ENCODE results near the gene PP2D1. TPM values are rescaled to one million over a fixed set of nuclear protein-coding genes. Genes with fewer than 3 reads are reported as not detected.
"Not testable (repeated sequence)": the region's sequence is repeated elsewhere in the genome, so short reads cannot be mapped to it uniquely, and the experiment has no call there.

PP2D1 gene
- total RNA-seq, 4 donors from 2014 or later = not detected

DNA sequence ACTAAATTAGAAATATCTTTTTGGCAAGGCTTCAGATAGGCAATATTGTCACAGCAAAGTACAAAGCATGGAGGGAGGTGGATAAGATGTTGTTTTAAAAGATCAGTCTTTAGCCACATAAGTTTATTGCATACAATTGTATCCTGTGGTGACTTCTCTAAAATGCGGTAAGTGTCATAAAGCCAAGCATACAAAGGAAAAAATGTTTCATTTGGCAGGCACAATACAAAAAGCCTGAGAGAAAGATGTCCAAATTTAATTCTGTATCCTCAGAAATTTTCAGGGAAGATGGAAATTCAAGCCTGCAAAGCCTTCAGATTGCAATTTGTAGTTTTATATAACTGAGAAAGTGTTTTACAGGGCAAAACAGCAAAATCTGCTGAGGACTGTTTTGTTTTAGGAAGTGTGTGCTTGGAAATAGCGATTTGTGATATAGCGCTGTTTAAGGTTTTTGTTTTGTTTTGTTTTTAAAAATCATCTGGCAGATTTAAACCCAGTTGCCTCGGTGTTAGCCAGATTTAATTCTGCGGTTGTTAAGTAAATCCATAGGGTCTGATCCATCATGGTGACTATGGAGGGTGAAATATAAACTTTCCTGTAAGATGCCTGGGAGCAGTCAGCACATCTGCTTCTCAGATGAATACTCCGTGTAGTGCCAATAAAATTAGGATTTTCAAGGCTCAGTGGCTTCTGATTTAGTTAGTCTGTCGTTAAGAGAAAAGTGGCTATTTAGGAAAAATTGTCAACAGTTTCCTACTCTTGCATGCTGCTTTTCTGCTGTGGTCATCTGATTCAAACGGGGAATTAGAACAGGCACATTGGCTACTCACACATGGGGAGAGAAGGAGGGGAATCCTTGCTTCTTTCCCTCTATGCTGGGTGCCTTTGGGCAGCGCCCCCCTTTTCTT is 36.2 kb upstream of the PP2D1 start:
- Histone ChIP-seq H3K9me3 (no peaks in the 10 kb centered on the region), H3K4me3 (replicated peaks in 1 of 3) (peak overlapping the region in 1 of 3 donors; percentile 4), H3K27ac (peak overlapping the region; percentile 57 to 79 (median 76)), H3K27me3 (no peaks in the 10 kb centered on the region), H3K4me1 (peaks cover 39 to 42% of the 10 kb centered on the region in 2 donors), H3K36me3 (no peaks in the 10 kb centered on the region)
- intact Hi-C loops (cut with DNase I) = no loop called here
- DNase-seq = no peak
- WGBS, 2 donors = 37 to 40% methylated on average over 9 of the region's 9 CpGs
- TF ChIP-seq POLR2A (IDR thresholded peaks at IDR 0.05) = peak in 1 of 2 donors; percentile 9
- TF ChIP-seq, protein P1, sequence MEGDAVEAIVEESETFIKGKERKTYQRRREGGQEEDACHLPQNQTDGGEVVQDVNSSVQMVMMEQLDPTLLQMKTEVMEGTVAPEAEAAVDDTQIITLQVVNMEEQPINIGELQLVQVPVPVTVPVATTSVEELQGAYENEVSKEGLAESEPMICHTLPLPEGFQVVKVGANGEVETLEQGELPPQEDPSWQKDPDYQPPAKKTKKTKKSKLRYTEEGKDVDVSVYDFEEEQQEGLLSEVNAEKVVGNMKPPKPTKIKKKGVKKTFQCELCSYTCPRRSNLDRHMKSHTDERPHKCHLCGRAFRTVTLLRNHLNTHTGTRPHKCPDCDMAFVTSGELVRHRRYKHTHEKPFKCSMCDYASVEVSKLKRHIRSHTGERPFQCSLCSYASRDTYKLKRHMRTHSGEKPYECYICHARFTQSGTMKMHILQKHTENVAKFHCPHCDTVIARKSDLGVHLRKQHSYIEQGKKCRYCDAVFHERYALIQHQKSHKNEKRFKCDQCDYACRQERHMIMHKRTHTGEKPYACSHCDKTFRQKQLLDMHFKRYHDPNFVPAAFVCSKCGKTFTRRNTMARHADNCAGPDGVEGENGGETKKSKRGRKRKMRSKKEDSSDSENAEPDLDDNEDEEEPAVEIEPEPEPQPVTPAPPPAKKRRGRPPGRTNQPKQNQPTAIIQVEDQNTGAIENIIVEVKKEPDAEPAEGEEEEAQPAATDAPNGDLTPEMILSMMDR (IDR thresholded peaks at IDR 0.05) = no peak

DNA sequence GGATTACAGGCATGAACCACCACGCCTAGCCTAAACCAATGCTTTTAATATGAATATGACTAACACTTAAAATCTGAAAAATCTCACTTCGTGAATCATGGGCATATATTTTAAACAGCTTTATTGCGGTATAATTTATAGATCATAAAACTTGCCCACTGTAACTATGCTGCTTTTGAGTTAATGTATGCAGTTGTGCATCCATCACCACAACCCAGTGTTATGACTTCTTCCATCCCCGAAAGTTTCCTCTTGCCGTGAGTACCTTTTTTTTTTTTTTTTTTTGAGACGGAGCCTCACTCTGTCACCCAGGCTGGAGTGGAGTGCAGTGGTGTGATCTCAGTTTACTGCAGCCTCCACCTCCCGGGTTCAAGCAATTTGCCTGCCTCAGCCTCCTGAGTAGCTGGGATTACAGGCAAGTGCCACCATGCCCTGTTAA is 35.3 kb upstream of the PP2D1 start:
- H3K27ac ChIP-seq = peak overlapping the region; percentile 57 to 79 (median 76)
- WGBS, 2 donors = 85 to 88% methylated on average over 7 of the region's 7 CpGs
- H3K4me1 ChIP-seq = peaks cover 47 to 50% of the 10 kb centered on the region in 2 donors
- TF ChIP-seq POLR2A (IDR thresholded peaks at IDR 0.05) = no peak
- TF ChIP-seq, protein P1 (IDR thresholded peaks at IDR 0.05) = no peak
- H3K4me3 ChIP-seq (replicated peaks in 1 of 3) = no peak overlapping the region
- H3K27me3 ChIP-seq = no peaks in the 10 kb centered on the region
- no peaks in the 10 kb centered on the region for H3K36me3 ChIP-seq
- intact Hi-C loops (cut with DNase I) = no loop called here
- DNase-seq = no peak
- H3K9me3 ChIP-seq = no peaks in the 10 kb centered on the region

DNA sequence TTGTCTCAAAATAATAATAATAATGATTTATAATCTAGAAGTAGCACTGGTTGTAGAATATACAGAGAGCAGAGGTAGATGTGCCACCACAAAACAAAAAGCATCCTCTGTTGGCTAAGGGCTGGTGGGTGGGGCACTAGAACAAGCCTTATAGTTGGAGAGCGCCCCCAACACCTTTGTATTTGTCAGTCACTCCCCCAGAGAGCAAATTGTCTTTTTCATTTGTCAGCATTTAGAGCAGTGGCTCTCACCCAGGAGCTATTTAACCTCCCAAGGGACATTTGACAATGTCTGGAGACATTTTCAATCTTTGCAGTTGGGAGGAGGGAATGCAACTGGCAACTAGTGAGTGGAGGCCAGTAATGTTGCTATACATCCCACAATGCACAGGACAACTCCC is 34.5 kb upstream of the PP2D1 start:
- Histone ChIP-seq H3K27ac (no peak overlapping the region), H3K4me3 (replicated peaks in 1 of 3) (no peak overlapping the region), H3K4me1 (peaks cover 49 to 58% of the 10 kb centered on the region in 2 donors), H3K27me3 (no peaks in the 10 kb centered on the region), H3K36me3 (no peaks in the 10 kb centered on the region), H3K9me3 (no peaks in the 10 kb centered on the region)
- TF ChIP-seq, protein P1 (IDR thresholded peaks at IDR 0.05) = no peak
- TF ChIP-seq POLR2A (IDR thresholded peaks at IDR 0.05) = no peak
- intact Hi-C loops (cut with DNase I) = no loop called here
- WGBS, 2 donors = 79 to 94% methylated on average over 1 of the region's 1 CpG
- no peak for DNase-seq

DNA sequence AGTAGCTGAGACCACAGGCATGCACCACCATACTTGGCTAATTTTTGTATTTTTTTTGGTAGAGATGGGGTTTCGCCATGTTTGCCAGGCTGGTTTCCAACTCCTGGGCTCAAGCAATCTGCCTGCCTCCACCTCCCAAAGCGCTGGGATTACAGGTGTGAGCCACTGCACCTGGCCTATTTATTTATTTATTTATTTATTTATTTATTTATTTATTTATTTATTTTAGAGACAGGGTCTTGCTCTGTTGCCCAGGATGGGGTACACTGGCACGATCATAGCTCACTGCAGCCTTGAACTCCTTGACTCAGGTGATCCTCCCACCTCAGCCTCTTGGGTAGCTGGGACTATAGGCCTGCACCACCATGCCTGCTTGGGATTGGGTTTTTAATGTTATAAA is 33.1 kb upstream of the PP2D1 start:
- H3K36me3 ChIP-seq; H3K9me3 ChIP-seq; H3K27me3 ChIP-seq; DNase-seq; H3K4me3 ChIP-seq (replicated peaks in 1 of 3); intact Hi-C loops (cut with DNase I): not testable (repeated sequence)
- peak overlapping the region in 1 of 3 donors; percentile 95 for H3K27ac ChIP-seq
- H3K4me1 ChIP-seq = peaks cover 49 to 58% of the 10 kb centered on the region in 2 donors
- 93 to 100% methylated on average over 3 of the region's 3 CpGs for WGBS, 2 donors

DNA sequence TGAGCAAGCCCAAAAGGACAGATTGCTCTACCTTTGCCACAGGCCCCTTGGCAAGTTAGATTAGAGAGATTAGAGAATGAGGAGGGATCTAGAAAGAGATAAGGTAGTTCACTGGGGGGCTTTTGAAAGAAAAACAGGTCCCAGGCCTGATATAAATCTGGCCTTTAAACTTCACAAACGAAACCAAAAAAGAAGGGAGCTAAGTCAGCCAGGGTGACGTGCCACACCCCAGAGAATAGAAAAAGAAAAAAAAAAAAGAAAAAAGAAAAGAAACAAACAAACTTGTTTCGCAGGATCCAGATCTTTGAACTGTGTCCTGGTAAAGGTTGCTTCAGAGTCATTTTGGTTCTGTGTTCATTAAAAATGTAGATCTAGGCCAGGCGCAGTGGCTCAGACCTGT is 31.8 kb upstream of the PP2D1 start:
- Histone ChIP-seq H3K36me3 (no peaks in the 10 kb centered on the region), H3K4me3 (replicated peaks in 1 of 3) (peak overlapping the region in 1 of 3 donors; percentile 13)
- 45 to 50% methylated on average over 4 of the region's 4 CpGs for WGBS, 2 donors

More for the DNA sequence above, 31.8 kb upstream of the PP2D1 start:
- intact Hi-C loops (cut with DNase I) = loop anchor here (5.0 kb wide), 1 partner anchor 97 kb away; the partner anchor contains the start of gene RAB5A
- Histone ChIP-seq H3K27me3 (no peaks in the 10 kb centered on the region), H3K27ac (peak overlapping the region; percentile 80 to 95 (median 83)), H3K9me3 (no peaks in the 10 kb centered on the region), H3K4me1 (peaks cover 39 to 46% of the 10 kb centered on the region in 2 donors)
- TF ChIP-seq, protein P1 (IDR thresholded peaks at IDR 0.05) = no peak
- no peak for TF ChIP-seq POLR2A (IDR thresholded peaks at IDR 0.05)
- no peak for DNase-seq

Measured in thyroid gland (tissue), 4 donors.